HepG2 (cell line): ENCODE measurements around the gene KIF1B. TPM values are rescaled to one million over a fixed set of nuclear protein-coding genes. Genes with fewer than 3 reads are reported as not detected.

ENCODE experiments used
- CCAR2 ChIP-seq: fragments of 200-400 bp; formaldehyde crosslinking; optimal IDR thresholded peaks from 2 replicates; pipeline ENCODE3; 2018; ENCODE audit warnings: low read depth, mild to moderate bottlenecking, low read length, moderate library complexity
- FIP1L1 ChIP-seq: fragments of 200-400 bp; formaldehyde crosslinking; IDR thresholded peaks from 2 replicates; pipeline ENCODE4 v1.6.1; 2018; ENCODE audit warnings: low read depth, mild to moderate bottlenecking, low read length, moderate library complexity, borderline replicate concordance; ENCODE audit not compliant: insufficient read depth
- FOSL1 ChIP-seq: sonication (generic); formaldehyde crosslinking; IDR thresholded peaks from 2 replicates; pipeline ENCODE4 v1.9.0; 2021; ENCODE audit warnings: missing genetic modification reagents, borderline replicate concordance
- HNF4G ChIP-seq, 2 experiments: sonication (generic) in 1 of 2; formaldehyde crosslinking in 1 of 2; IDR thresholded peaks; 2 replicates each; pipeline versions ENCODE4 v1.4.0 to v1.6.1; 2011 to 2020; ENCODE audit warnings: borderline replicate concordance in 2 of 2, low read depth in 2 of 2, mild to moderate bottlenecking in 2 of 2, low read length in 1 of 2, missing genetic modification reagents in 1 of 2, moderate library complexity in 1 of 2
- HNRNPL ChIP-seq: fragments of 200-400 bp; formaldehyde crosslinking; IDR thresholded peaks from 2 replicates; pipeline ENCODE4 v1.6.1; 2017; ENCODE audit warnings: mild to moderate bottlenecking, low read depth, low read length
- ISX ChIP-seq: sonication (generic); formaldehyde crosslinking; conservative IDR thresholded peaks from 2 replicates; pipeline ENCODE4 v1.5.0; 2020; ENCODE audit warnings: missing genetic modification reagents
- KDM5A ChIP-seq: fragments of 200-600 bp; sonication (generic); IDR thresholded peaks from 2 replicates; pipeline ENCODE4 v1.7.0; 2018; ENCODE audit warnings: antibody characterized with exemption, mild to moderate bottlenecking, low read length, borderline replicate concordance
- MTERF4 ChIP-seq: sonication (generic); formaldehyde crosslinking; IDR thresholded peaks from 2 replicates; pipeline ENCODE4 v1.8.0; 2023; ENCODE audit warnings: mild to moderate bottlenecking, missing genetic modification reagents
- NFIC ChIP-seq: IDR thresholded peaks from 2 replicates; pipeline ENCODE4 v1.6.1; 2012; ENCODE audit warnings: mild to moderate bottlenecking, low read length, inconsistent platforms
- NR2C2 ChIP-seq: sonication (generic); formaldehyde crosslinking; IDR thresholded peaks from 2 replicates; pipeline ENCODE4 v1.4.0; 2020; ENCODE audit warnings: missing genetic modification reagents, mild to moderate bottlenecking, moderate library complexity, borderline replicate concordance
- PHF8 ChIP-seq: sonication (generic); formaldehyde crosslinking; IDR thresholded peaks from 2 replicates; pipeline ENCODE4 v1.5.0; 2020; ENCODE audit warnings: missing genetic modification reagents
- RARA ChIP-seq: IDR thresholded peaks from 2 replicates; pipeline ENCODE4 v1.6.1; 2016; ENCODE audit warnings: missing genetic modification reagents, missing compliant biosample characterization
- SALL1 ChIP-seq: sonication (generic); formaldehyde crosslinking; IDR thresholded peaks from 2 replicates; pipeline ENCODE4 v1.8.0; 2022; ENCODE audit warnings: mild to moderate bottlenecking, missing genetic modification reagents
- TOPORS ChIP-seq: sonication (generic); formaldehyde crosslinking; IDR thresholded peaks from 2 replicates; pipeline ENCODE4 v1.8.0; 2023; ENCODE audit warnings: mild to moderate bottlenecking, missing genetic modification reagents
- ZNF530 ChIP-seq: sonication (generic); formaldehyde crosslinking; IDR thresholded peaks from 2 replicates; pipeline ENCODE4 v1.5.0; 2020; ENCODE audit warnings: low read depth, mild to moderate bottlenecking, missing genetic modification reagents
- ZNF614 ChIP-seq: IDR thresholded peaks from 2 replicates; pipeline ENCODE4 v1.6.1; 2018; ENCODE audit warnings: missing biosample characterization, missing genetic modification reagents, inconsistent platforms, borderline replicate concordance
- ZNF781 ChIP-seq: sonication (generic); formaldehyde crosslinking; IDR thresholded peaks from 2 replicates; pipeline ENCODE4 v1.5.1; 2020; ENCODE audit warnings: borderline replicate concordance, mild to moderate bottlenecking, missing genetic modification reagents; ENCODE audit errors: not compliant biosample characterization
- ZNF891 ChIP-seq: sonication (generic); formaldehyde crosslinking; IDR thresholded peaks from 2 replicates; pipeline ENCODE4 v1.5.0; 2020; ENCODE audit warnings: mild to moderate bottlenecking, missing genetic modification reagents
- polyA plus RNA-seq, 8 experiments: library from polyadenylated mRNA; depleted of rRNA in 3 of 8; stranded (reverse) in 7 of 8; unstranded in 1 of 8; fragments of >200 nt; fragmentation: Illumina TruSeq in 4 of 8; extraction: Trizol in 4 of 8; gene quantifications; 2 replicates each; pipeline versions ENCODE4 v1.2.1 to v1.2.3, GENCODE V29; 2011 to 2016; ENCODE audit warnings: low read depth in 4 of 8, missing spikeins in 1 of 8, mixed read lengths in 1 of 8; ENCODE audit not compliant: insufficient read depth in 1 of 8
- total RNA-seq, 5 experiments: library from RNA; depleted of rRNA; stranded (reverse); fragments of >200 nt; fragmentation: Illumina TruSeq; extraction: Trizol; gene quantifications; 2 replicates each; pipeline ENCODE4 v1.2.3, GENCODE V29; 2016; ENCODE audit warnings: low read depth in 1 of 5
- TF ChIP-seq, protein P1 (sequence below): sonication (generic); formaldehyde crosslinking; IDR thresholded peaks from 2 replicates; pipeline ENCODE4 v1.5.0; 2020; ENCODE audit warnings: mild to moderate bottlenecking, missing genetic modification reagents, borderline replicate concordance
- TF ChIP-seq, protein P2 (sequence below): sonication (generic); formaldehyde crosslinking; IDR thresholded peaks from 2 replicates; pipeline ENCODE4 v1.4.0; 2020; ENCODE audit warnings: mild to moderate bottlenecking, missing genetic modification reagents
- TF ChIP-seq, protein P3 (sequence below): sonication (generic); formaldehyde crosslinking; conservative IDR thresholded peaks from 2 replicates; pipeline ENCODE4 v1.5.0; 2020; ENCODE audit warnings: missing genetic modification reagents

Gene KIF1B
- total and polyA plus RNA-seq, 2 of the 13 experiments (the other 11 are each of a cell fraction or from before 2014, with no cell fraction given): 26.7 to 32.5 TPM

- TF ChIP-seq, protein P1, sequence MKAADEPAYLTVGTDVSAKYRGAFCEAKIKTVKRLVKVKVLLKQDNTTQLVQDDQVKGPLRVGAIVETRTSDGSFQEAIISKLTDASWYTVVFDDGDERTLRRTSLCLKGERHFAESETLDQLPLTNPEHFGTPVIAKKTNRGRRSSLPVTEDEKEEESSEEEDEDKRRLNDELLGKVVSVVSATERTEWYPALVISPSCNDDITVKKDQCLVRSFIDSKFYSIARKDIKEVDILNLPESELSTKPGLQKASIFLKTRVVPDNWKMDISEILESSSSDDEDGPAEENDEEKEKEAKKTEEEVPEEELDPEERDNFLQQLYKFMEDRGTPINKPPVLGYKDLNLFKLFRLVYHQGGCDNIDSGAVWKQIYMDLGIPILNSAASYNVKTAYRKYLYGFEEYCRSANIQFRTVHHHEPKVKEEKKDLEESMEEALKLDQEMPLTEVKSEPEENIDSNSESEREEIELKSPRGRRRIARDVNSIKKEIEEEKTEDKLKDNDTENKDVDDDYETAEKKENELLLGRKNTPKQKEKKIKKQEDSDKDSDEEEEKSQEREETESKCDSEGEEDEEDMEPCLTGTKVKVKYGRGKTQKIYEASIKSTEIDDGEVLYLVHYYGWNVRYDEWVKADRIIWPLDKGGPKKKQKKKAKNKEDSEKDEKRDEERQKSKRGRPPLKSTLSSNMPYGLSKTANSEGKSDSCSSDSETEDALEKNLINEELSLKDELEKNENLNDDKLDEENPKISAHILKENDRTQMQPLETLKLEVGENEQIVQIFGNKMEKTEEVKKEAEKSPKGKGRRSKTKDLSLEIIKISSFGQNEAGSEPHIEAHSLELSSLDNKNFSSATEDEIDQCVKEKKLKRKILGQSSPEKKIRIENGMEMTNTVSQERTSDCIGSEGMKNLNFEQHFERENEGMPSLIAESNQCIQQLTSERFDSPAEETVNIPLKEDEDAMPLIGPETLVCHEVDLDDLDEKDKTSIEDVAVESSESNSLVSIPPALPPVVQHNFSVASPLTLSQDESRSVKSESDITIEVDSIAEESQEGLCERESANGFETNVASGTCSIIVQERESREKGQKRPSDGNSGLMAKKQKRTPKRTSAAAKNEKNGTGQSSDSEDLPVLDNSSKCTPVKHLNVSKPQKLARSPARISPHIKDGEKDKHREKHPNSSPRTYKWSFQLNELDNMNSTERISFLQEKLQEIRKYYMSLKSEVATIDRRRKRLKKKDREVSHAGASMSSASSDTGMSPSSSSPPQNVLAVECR (CRISPR knock-in tag): peak; percentile 99
- TF ChIP-seq, protein P2, sequence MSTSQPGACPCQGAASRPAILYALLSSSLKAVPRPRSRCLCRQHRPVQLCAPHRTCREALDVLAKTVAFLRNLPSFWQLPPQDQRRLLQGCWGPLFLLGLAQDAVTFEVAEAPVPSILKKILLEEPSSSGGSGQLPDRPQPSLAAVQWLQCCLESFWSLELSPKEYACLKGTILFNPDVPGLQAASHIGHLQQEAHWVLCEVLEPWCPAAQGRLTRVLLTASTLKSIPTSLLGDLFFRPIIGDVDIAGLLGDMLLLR (CRISPR knock-in tag): peak; percentile 70; the same call in 1 of the 2 replicates
- TF ChIP-seq RARA (CRISPR knock-in tag) (peak; percentile 24), TOPORS (CRISPR knock-in tag) (peak; percentile 93), FOSL1 (CRISPR knock-in tag) (no peak), ZNF614 (CRISPR knock-in tag) (no peak), ZNF781 (CRISPR knock-in tag) (no peak), KDM5A (peak; percentile 92), SALL1 (peak; percentile 94), HNRNPL (no peak; the same call in 1 of the 2 replicates), PHF8 (CRISPR knock-in tag) (peak; percentile 92), ISX (CRISPR knock-in tag) (0 out of 2 replicates have a peak, but pooled peaks have one; percentile 13), CCAR2 (no peak), MTERF4 (CRISPR knock-in tag) (no peak), FIP1L1 (0 out of 2 replicates have a peak, but pooled peaks have one; percentile 18), NFIC (no peak), ZNF530 (CRISPR knock-in tag) (no peak), NR2C2 (CRISPR knock-in tag) (peak; percentile 74; the same call in 1 of the 2 replicates), ZNF891 (CRISPR knock-in tag) (peak; percentile 92), HNF4G (IDR thresholded peaks at IDR 0.05; ENCODE audit: borderline replicate concordance, low read depth, low read length) (peak; percentile 45; the same call in 1 of the 2 replicates), HNF4G (CRISPR knock-in tag; IDR thresholded peaks at IDR 0.05; ENCODE audit: borderline replicate concordance, low read depth) (0 out of 2 replicates have a peak, but pooled peaks have one; percentile 30)
- TF ChIP-seq, protein P3, sequence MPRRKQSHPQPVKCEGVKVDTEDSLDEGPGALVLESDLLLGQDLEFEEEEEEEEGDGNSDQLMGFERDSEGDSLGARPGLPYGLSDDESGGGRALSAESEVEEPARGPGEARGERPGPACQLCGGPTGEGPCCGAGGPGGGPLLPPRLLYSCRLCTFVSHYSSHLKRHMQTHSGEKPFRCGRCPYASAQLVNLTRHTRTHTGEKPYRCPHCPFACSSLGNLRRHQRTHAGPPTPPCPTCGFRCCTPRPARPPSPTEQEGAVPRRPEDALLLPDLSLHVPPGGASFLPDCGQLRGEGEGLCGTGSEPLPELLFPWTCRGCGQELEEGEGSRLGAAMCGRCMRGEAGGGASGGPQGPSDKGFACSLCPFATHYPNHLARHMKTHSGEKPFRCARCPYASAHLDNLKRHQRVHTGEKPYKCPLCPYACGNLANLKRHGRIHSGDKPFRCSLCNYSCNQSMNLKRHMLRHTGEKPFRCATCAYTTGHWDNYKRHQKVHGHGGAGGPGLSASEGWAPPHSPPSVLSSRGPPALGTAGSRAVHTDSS (CRISPR knock-in tag): no peak
These were observed 220.1 kb downstream of the KIF1B start, which contains the start of gene CENPS (continued) for GRCh38 chr1:10430216-10431069.
